K562 (cell line): ENCODE results near the gene ECE2. TPM values are rescaled to one million over a fixed set of nuclear protein-coding genes. Genes with fewer than 3 reads are reported as not detected.

ENCODE experiments used
- FOSL1 ChIP-seq: fragments of 200-800 bp; sonication (Bioruptor generic); conservative IDR thresholded peaks from 2 replicates; pipeline ENCODE4 v1.6.1; 2016; ENCODE audit warnings: missing genetic modification characterization, missing compliant biosample characterization
- GABPA ChIP-seq: fragments of 200-800 bp; sonication (Bioruptor generic); conservative IDR thresholded peaks from 2 replicates; pipeline ENCODE4 v1.6.1; 2016; ENCODE audit warnings: low read depth, missing genetic modification characterization, missing compliant biosample characterization
- HDAC6 ChIP-seq: IDR thresholded peaks from 2 replicates; pipeline ENCODE4 v1.6.1; 2012; ENCODE audit warnings: low read depth, mild to moderate bottlenecking, control low read depth, inconsistent platforms, low read length, moderate library complexity
- KLF10 ChIP-seq: fragments of 250-450 bp; sonication (Bioruptor Pico); IDR thresholded peaks from 2 replicates; pipeline ENCODE4 v1.6.1; 2021; ENCODE audit warnings: matching md5 sums
- POLR2G ChIP-seq: fragments of 200-400 bp; formaldehyde crosslinking; IDR thresholded peaks from 2 replicates; pipeline ENCODE4 v1.6.1; 2017; ENCODE audit warnings: low read depth, mild to moderate bottlenecking, antibody characterized with exemption, low read length, moderate library complexity
- SIN3A ChIP-seq, 2 experiments: fragments of 150-350 bp in 1 of 2; IDR thresholded peaks; 2 replicates each; pipeline ENCODE4 v1.6.1; 2011 to 2016; ENCODE audit warnings: borderline replicate concordance in 2 of 2, low read depth in 2 of 2, low read length in 2 of 2, mild to moderate bottlenecking in 2 of 2, moderate library complexity in 2 of 2; ENCODE audit not compliant: control insufficient read depth in 1 of 2
- ZEB2 ChIP-seq: fragments of 450-650 bp; IDR thresholded peaks from 2 replicates; pipeline ENCODE4 v1.6.1; 2016
- polyA plus RNA-seq, 8 experiments: library from polyadenylated mRNA; depleted of rRNA in 4 of 8; stranded (reverse) in 5 of 8; unstranded in 3 of 8; fragments of >200 nt; fragmentation: Nextera tagmentation in 2 of 8; fragmentation: Illumina TruSeq in 1 of 8; extraction: Ambion mirVana in 2 of 8; extraction: Trizol in 1 of 8; gene quantifications; 2 replicates each; pipeline versions ENCODE4 v1.2.1 to v1.2.3, GENCODE V29; 2011 to 2014; ENCODE audit warnings: inconsistent platforms in 1 of 8, missing spikeins in 1 of 8
- total RNA-seq, 7 experiments: library from RNA; depleted of rRNA in 6 of 7; stranded (reverse); fragments of >200 nt in 6 of 7; fragmentation: Illumina TruSeq in 2 of 7; extraction: Trizol in 2 of 7; gene quantifications; 2 replicates each; pipeline versions ENCODE4 v1.2.1 to v1.2.3, GENCODE V29; 2011 to 2021; ENCODE audit warnings: low replicate concordance in 1 of 7
- TF ChIP-seq, protein P1 (sequence below): sonication (generic); formaldehyde crosslinking; IDR thresholded peaks from 2 replicates; pipeline ENCODE4 v1.8.0; 2022; ENCODE audit warnings: missing genetic modification reagents, mild to moderate bottlenecking, moderate library complexity, borderline replicate concordance
- TF ChIP-seq, protein P2 (sequence below), 2 experiments: fragments of 450-650 bp; conservative IDR thresholded peaks; 2 replicates each; pipeline ENCODE4 v1.6.1; 2017; ENCODE audit warnings: mild to moderate bottlenecking in 2 of 2, moderate library complexity in 2 of 2
- TF ChIP-seq, protein P3 (sequence below): sonication (generic); formaldehyde crosslinking; IDR thresholded peaks from 2 replicates; pipeline ENCODE4 v1.8.1; 2023; ENCODE audit warnings: mild to moderate bottlenecking, missing genetic modification reagents

The ECE2 gene
- total and polyA plus RNA-seq, 9 of the 15 experiments (the other 6 are each of a cell fraction or from before 2014, with no cell fraction given) = not detected

DNA sequence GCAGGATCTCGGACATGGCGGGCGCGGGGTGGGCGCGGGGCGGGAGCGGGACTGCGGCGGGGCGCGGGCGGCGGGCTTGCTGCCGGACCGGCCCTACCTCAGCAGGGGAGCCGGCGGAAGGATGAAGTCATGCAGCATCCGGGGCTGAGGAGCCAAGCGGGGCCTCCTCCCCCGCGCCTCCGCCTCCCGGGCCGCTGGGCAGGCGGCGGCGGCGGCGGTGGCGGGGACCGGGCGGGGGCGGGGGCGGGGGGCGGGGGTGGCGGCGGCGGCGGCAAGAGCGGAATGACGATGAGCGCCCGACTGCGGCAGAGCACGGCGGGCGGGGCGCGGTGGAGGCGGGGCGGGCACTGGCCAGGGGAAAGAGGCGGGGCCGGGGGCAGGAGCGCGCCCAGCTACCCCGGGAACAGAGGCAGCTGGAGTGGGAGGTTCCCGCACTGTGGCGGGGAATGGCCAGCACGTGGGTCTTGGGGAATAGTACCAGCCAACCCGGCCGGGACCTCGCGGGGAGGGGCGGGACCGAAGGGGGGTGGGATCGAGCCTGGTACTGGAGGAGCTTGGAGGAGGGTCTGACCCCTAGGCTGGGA lies 14.5 kb upstream of the ECE2 start, which contains the start of gene CAMK2N2 (continued):
- TF ChIP-seq ZEB2 (no peak), FOSL1 (no peak), SIN3A (IDR thresholded peaks at IDR 0.05; ENCODE audit: borderline replicate concordance in 2 of 2, control insufficient read depth in 1 of 2, low read depth in 2 of 2, low read length in 2 of 2) (0 out of 4 replicates have a peak, but pooled peaks of 1 of the 2 experiments have one; percentile 37), HDAC6 (no peak), GABPA (tag) (peak; percentile 52), KLF10 (CRISPR knock-in tag) (no peak), POLR2G (peak; percentile 17; the same call in 1 of the 2 replicates)
- TF ChIP-seq, protein P1, sequence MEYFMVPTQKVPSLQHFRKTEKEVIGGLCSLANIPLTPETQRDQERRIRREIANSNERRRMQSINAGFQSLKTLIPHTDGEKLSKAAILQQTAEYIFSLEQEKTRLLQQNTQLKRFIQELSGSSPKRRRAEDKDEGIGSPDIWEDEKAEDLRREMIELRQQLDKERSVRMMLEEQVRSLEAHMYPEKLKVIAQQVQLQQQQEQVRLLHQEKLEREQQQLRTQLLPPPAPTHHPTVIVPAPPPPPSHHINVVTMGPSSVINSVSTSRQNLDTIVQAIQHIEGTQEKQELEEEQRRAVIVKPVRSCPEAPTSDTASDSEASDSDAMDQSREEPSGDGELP (CRISPR knock-in tag) = peak; percentile 33; the same call in 1 of the 2 replicates
- TF ChIP-seq, protein P2, sequence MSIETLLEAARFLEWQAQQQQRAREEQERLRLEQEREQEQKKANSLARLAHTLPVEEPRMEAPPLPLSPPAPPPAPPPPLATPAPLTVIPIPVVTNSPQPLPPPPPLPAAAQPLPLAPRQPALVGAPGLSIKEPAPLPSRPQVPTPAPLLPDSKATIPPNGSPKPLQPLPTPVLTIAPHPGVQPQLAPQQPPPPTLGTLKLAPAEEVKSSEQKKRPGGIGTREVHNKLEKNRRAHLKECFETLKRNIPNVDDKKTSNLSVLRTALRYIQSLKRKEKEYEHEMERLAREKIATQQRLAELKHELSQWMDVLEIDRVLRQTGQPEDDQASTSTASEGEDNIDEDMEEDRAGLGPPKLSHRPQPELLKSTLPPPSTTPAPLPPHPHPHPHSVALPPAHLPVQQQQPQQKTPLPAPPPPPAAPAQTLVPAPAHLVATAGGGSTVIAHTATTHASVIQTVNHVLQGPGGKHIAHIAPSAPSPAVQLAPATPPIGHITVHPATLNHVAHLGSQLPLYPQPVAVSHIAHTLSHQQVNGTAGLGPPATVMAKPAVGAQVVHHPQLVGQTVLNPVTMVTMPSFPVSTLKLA (conservative IDR thresholded peaks at IDR 0.05) = peak; percentile 19 to 60; a peak in 1 of 4 replicates
- TF ChIP-seq, protein P3, sequence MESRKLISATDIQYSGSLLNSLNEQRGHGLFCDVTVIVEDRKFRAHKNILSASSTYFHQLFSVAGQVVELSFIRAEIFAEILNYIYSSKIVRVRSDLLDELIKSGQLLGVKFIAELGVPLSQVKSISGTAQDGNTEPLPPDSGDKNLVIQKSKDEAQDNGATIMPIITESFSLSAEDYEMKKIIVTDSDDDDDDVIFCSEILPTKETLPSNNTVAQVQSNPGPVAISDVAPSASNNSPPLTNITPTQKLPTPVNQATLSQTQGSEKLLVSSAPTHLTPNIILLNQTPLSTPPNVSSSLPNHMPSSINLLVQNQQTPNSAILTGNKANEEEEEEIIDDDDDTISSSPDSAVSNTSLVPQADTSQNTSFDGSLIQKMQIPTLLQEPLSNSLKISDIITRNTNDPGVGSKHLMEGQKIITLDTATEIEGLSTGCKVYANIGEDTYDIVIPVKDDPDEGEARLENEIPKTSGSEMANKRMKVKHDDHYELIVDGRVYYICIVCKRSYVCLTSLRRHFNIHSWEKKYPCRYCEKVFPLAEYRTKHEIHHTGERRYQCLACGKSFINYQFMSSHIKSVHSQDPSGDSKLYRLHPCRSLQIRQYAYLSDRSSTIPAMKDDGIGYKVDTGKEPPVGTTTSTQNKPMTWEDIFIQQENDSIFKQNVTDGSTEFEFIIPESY (CRISPR knock-in tag) = no peak
